ENCODE data around the gene MALL.
"Not testable (repeated sequence)": the region's sequence is repeated elsewhere in the genome, so short reads cannot be mapped to it uniquely, and the experiment has no call there.

MALL gene

GRCh38 chr2:110049769-110050168 is 65.9 kb downstream of the MALL start:
- DNase-seq, result not testable (repeated sequence)

GRCh38 chr2:110048255-110049197 is 67.1 kb downstream of the MALL start:
- DNase-seq, result not testable (repeated sequence)

GRCh38 chr2:110047225-110047624 is 68.4 kb downstream of the MALL start:
- not testable (repeated sequence) for DNase-seq

- DNase-seq, result not testable (repeated sequence)
Observed at GRCh38 chr2:110041941-110042660, 73.5 kb downstream of the MALL start.

- not testable (repeated sequence) for DNase-seq
Observed at GRCh38 chr2:110037336-110037735, 78.3 kb downstream of the MALL start.

- not testable (repeated sequence) for DNase-seq
Observed at GRCh38 chr2:110035384-110035783, 80.2 kb downstream of the MALL start.

GRCh38 chr2:110034935-110035334 is 80.7 kb downstream of the MALL start:
- DNase-seq, result not testable (repeated sequence)

Data from CD4-positive, alpha-beta T cell treated with Interleukin-1 beta for 1 hour (primary cell).